HG03280 (cell line): ENCODE results near the gene ZNF776.
A peak's percentile ranks its signal among the peaks of the same experiment; 100 is the strongest.
"Not testable (repeated sequence)": the region's sequence is repeated elsewhere in the genome, so short reads cannot be mapped to it uniquely, and the experiment has no call there.

ENCODE experiments used
- ATAC-seq: cut with Tn5 transposase; IDR thresholded peaks from one replicate; pipeline ENCODE4 v1.9.1; 2021; ENCODE audit warnings: mild to moderate bottlenecking, moderate library complexity; ENCODE audit not compliant: unreplicated experiment

Gene ZNF776

GRCh38 chr19:57746580-57747471 is at the start of gene ZNF776:
ZNF776 (plus strand) TSS chr19:57746815; CDS start chr19:57747059, 244 bp downstream.
- ATAC-seq: peak; percentile 97

- ATAC-seq: no peak
Measured at GRCh38 chr19:57701625-57702024, 45.0 kb upstream of the ZNF776 start.

- no peak for ATAC-seq
Measured at GRCh38 chr19:57706346-57706745, 40.3 kb upstream of the ZNF776 start.

- no peak for ATAC-seq
Measured at GRCh38 chr19:57708641-57709361, 37.8 kb upstream of the ZNF776 start, which contains the start of gene ZNF154. ZNF154 (minus strand) TSS chr19:57709204; CDS start chr19:57708971, 233 bp downstream.

GRCh38 chr19:57709616-57710015 is 37.0 kb upstream of the ZNF776 start:
- no peak for ATAC-seq

GRCh38 chr19:57712222-57712621 is 34.4 kb upstream of the ZNF776 start:
- no peak for ATAC-seq

- no peak for ATAC-seq
Measured at GRCh38 chr19:57719424-57719823, 27.2 kb upstream of the ZNF776 start.

GRCh38 chr19:57719901-57720519 is 26.6 kb upstream of the ZNF776 start:
- no peak for ATAC-seq

GRCh38 chr19:57720878-57721277 is 25.7 kb upstream of the ZNF776 start:
- no peak for ATAC-seq

- ATAC-seq: not testable (repeated sequence)
Measured at GRCh38 chr19:57738320-57738719, 8.3 kb upstream of the ZNF776 start.

GRCh38 chr19:57738770-57739169 is 7.8 kb upstream of the ZNF776 start:
- not testable (repeated sequence) for ATAC-seq

- no peak for ATAC-seq
Measured at GRCh38 chr19:57747472-57747807, 825 bp downstream of the ZNF776 start.

GRCh38 chr19:57748029-57748428 is 1.4 kb downstream of the ZNF776 start:
- no peak for ATAC-seq

GRCh38 chr19:57754091-57754673 is 7.6 kb downstream of the ZNF776 start:
- no peak for ATAC-seq

GRCh38 chr19:57755031-57755430 is 8.4 kb downstream of the ZNF776 start:
- no peak for ATAC-seq

GRCh38 chr19:57757941-57758340 is 11.3 kb downstream of the ZNF776 start:
- ATAC-seq: no peak

- ATAC-seq: no peak
Measured at GRCh38 chr19:57759096-57759495, 12.5 kb downstream of the ZNF776 start.

- peak; percentile 97 for ATAC-seq
Measured at GRCh38 chr19:57769345-57770131, 22.9 kb downstream of the ZNF776 start, which contains the start of gene ZNF586. ZNF586 (plus strand) TSS chr19:57769676; CDS start chr19:57769843, 167 bp downstream.

- no peak for ATAC-seq
Measured at GRCh38 chr19:57771417-57771816, 24.8 kb downstream of the ZNF776 start.

GRCh38 chr19:57773488-57773887 is 26.9 kb downstream of the ZNF776 start:
- no peak for ATAC-seq
